GM12891 (cell line): ENCODE measurements around the gene CCR3.

Experiments used
- DNase-seq: peaks from one replicate; pipeline ENCODE4 v3.0.0; 2011; ENCODE audit warnings: low spot score; ENCODE audit not compliant: insufficient read length
- FAIRE-seq: peaks from 2 replicates; lab custom pipeline; 2011; peaks lifted over from hg19 to GRCh38; lab: Jason Lieb, UNC
- PAX5 ChIP-seq: IDR thresholded peaks from 2 replicates; pipeline ENCODE4 v1.6.1; 2011; ENCODE audit warnings: low read length, moderate library complexity, mild to moderate bottlenecking; ENCODE audit not compliant: insufficient read depth, severe bottlenecking
- POLR2A ChIP-seq: IDR thresholded peaks from 2 replicates; pipeline ENCODE4 v1.6.1; 2011; ENCODE audit warnings: low read depth, low read length, control low read depth
- POLR2AphosphoS5 ChIP-seq: IDR thresholded peaks from 2 replicates; pipeline ENCODE4 v1.6.1; 2011; ENCODE audit warnings: low read depth, low read length, control low read depth
- POU2F2 ChIP-seq: IDR thresholded peaks from 2 replicates; pipeline ENCODE4 v1.6.1; 2011; ENCODE audit warnings: low read depth, mild to moderate bottlenecking, control low read depth, low read length, moderate library complexity
- SPI1 ChIP-seq: IDR thresholded peaks from 2 replicates; pipeline ENCODE4 v1.6.1; 2011; ENCODE audit warnings: low read depth, low read length, control low read depth
- TAF1 ChIP-seq: IDR thresholded peaks from 2 replicates; pipeline ENCODE4 v1.6.1; 2011; ENCODE audit warnings: low read depth, low read length, control low read depth

Gene CCR3

DNA sequence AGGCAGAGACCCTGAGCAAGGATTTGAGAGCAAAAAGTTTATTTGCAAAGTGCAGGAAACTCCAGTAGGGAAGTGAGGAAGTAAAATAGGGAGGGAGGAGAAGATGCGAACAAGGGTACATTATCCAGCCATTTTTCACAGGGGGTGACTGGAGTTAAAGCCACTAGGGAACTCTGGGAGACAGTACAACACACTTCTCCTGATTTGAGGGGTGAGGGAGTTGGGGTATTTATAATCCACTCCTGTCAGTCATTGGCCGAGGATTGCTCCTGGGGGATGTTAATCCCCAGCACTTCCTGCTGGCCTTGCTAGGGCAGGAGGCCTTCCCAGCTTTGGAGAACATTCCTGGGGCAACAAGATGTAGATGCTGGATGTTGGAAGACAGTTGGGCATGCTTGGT, 28.2 kb downstream of the CCR3 start:
- TF ChIP-seq SPI1, result no peak
- TF ChIP-seq TAF1, result no peak
- no peak for TF ChIP-seq POU2F2
- TF ChIP-seq PAX5, result no peak
- no peak for TF ChIP-seq POLR2AphosphoS5
- no peak for TF ChIP-seq POLR2A
- no peak for DNase-seq
- FAIRE-seq, result no peak

- FAIRE-seq, result no peak
- TF ChIP-seq SPI1 (no peak), TAF1 (no peak), POU2F2 (no peak), PAX5 (no peak), POLR2A (no peak), POLR2AphosphoS5 (no peak)
- DNase-seq, result no peak
Observed at GRCh38 chr3:46271209-46271745, 29.0 kb downstream of the CCR3 start.

- TF ChIP-seq PAX5 (no peak), POLR2A (no peak), SPI1 (no peak), POLR2AphosphoS5 (no peak), TAF1 (no peak)
- no peak for FAIRE-seq
- DNase-seq, result no peak
Observed at GRCh38 chr3:46272028-46272451, 29.8 kb downstream of the CCR3 start.

- peak; percentile 84 for FAIRE-seq
- no peak for DNase-seq
- TF ChIP-seq PAX5, result no peak
- TF ChIP-seq POLR2A, result no peak
- no peak for TF ChIP-seq POU2F2
- TF ChIP-seq SPI1, result no peak
- no peak for TF ChIP-seq TAF1
- TF ChIP-seq POLR2AphosphoS5, result no peak
Observed at GRCh38 chr3:46276497-46277099, 34.3 kb downstream of the CCR3 start.

DNA sequence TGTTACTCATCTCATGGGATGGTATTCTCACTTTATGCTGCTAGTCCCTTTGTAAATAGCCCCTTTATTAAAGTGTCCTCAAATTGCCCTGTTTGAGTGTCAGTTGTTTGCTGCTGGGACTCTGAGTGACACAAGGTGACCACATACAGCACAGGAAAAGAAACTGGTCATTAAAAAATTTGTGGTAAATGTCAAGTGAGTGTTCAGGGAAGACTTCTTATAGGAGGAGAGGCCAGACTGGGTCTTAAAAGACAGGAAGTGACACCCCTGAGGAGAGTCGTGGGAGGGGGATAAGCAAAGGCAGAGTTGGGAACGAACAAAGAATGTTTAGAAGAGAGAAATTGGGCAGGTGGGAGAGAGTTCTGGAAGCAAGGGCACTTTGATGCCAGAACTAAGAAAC, 35.2 kb downstream of the CCR3 start:
- no peak for TF ChIP-seq POU2F2
- TF ChIP-seq SPI1, result no peak
- no peak for FAIRE-seq
- DNase-seq, result no peak

GRCh38 chr3:46278816-46279672, 36.8 kb downstream of the CCR3 start:
- peak; percentile 71 for FAIRE-seq
- DNase-seq, result no peak
- TF ChIP-seq POLR2AphosphoS5 (no peak), SPI1 (no peak), POU2F2 (no peak), PAX5 (no peak), POLR2A (no peak), TAF1 (no peak)

DNA sequence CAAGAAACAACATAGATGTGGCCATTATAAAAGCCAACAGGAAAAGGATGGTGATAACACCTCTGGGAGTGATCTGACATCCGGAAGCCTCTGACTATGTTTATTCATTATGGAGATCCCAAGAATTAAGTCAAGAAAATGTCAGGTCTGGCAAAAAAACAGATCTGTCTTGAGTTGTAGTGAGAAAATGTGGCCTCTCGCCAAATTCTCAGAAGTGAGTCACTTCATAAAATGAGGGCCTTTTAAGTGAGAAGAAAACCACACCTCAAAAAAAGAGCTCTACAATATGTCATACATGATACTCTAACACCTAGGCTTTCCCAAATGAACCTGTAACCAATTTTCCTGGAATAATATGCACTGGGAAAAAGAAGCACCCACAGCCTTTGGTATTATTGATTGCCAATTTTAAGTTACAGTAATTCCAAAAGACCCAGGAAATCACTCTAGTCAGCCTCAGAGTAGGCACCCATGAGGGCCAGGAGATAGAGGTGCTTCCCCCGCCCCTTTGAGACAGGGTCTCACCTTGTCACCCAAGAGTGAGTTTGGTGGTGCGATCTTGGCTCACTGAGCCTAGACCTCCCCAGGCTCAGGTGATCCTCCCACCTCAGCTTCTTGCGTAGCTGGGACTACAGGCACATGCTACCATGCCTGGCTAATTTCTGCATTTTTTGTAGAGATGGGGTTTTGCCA, 38.0 kb downstream of the CCR3 start:
- DNase-seq (no peak), FAIRE-seq (no peak)
- TF ChIP-seq SPI1 (no peak), POLR2A (no peak), POLR2AphosphoS5 (no peak), TAF1 (no peak), PAX5 (no peak), POU2F2 (no peak)

DNA sequence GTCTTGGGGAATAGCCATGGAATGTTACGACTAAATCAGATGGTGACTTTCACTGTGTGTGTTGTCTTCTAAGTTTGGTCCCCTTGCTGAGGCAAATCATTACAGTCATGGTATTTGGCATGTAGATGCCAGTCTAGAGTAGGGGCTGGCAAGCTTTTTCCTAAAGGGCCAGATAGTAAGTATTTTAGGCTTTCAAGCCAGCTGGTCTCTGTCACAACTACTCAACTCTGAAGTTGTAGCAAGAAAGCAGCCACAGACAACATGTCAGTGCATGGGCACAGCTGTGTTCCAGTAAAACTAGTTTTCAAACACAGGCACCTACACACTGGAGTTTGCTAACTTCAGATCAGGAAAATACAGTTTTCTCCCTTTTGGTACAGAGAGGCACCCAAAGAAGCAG, 39.3 kb downstream of the CCR3 start:
- TF ChIP-seq PAX5, result no peak
- no peak for TF ChIP-seq POLR2AphosphoS5
- TF ChIP-seq TAF1, result no peak
- no peak for TF ChIP-seq POLR2A
- TF ChIP-seq SPI1, result no peak
- TF ChIP-seq POU2F2, result no peak
- DNase-seq (no peak), FAIRE-seq (no peak)

- DNase-seq, result no peak
- TF ChIP-seq POLR2AphosphoS5 (no peak), PAX5 (no peak), POLR2A (no peak), TAF1 (no peak), POU2F2 (no peak), SPI1 (no peak)
- FAIRE-seq, result no peak
Observed at GRCh38 chr3:46282041-46282440, 39.8 kb downstream of the CCR3 start.
